PC-9 (cell line): Measurements from ENCODE around the gene CDC23.

Source experiments
- CTCF ChIP-seq: fragments of 200-600 bp; sonication (generic); conservative IDR thresholded peaks from 2 replicates; pipeline ENCODE4 v1.6.1; 2017; ENCODE audit warnings: mixed run types, antibody characterized with exemption, mild to moderate bottlenecking, moderate library complexity
- EZH2 ChIP-seq: fragments of 200-600 bp; sonication (generic); IDR thresholded peaks from 2 replicates; pipeline ENCODE4 v1.8.0; 2017; ENCODE audit warnings: antibody characterized with exemption, low read depth

- no peak for TF ChIP-seq CTCF
- TF ChIP-seq EZH2 = no peak
Observed at GRCh38 chr5:138234651-138235050, 21.5 kb upstream of the CDC23 start.
